A673 (cell line): ENCODE measurements around the gene ZNF692. TPM values are rescaled to one million over a fixed set of nuclear protein-coding genes. Genes with fewer than 3 reads are reported as not detected.
A peak's percentile ranks its signal among the peaks of the same experiment; 100 is the strongest.

Experiments used
- BruUV-seq: library from RNA; stranded (reverse); fragments of 400-500 nt; replicated peaks from 2 replicates; lab custom pipeline; 2021; lab: Mats Ljungman, UMichigan
- CTCF ChIA-PET: fragments of 300-600 bp; sonication (Branson Sonifier 250); formaldehyde crosslinking; loops from one replicate; lab custom pipeline; 2022; ENCODE audit warnings: antibody characterized with exemption; lab: Charles Lee
- POLR2A ChIA-PET: fragments of 300-600 bp; sonication (Branson Sonifier 250); formaldehyde crosslinking; loops from one replicate; lab custom pipeline; 2022; ENCODE audit warnings: antibody characterized with exemption; ENCODE audit not compliant: low non-redundant PET; lab: Charles Lee
- DNase-seq: peaks from one replicate; pipeline ENCODE4 v3.0.0-alpha.2; 2015; ENCODE audit warnings: low spot score
- H3K27ac ChIP-seq: fragments of 200-600 bp; sonication (generic); 2 replicates; pipeline ENCODE4 v1.5.1; 2016; ENCODE audit warnings: mixed run types, low read depth, mild to moderate bottlenecking, mixed read lengths, antibody characterized with exemption, low read length; ENCODE audit not compliant: poor library complexity, severe bottlenecking
- H3K27me3 ChIP-seq: fragments of 200-600 bp; sonication (generic); replicated peaks from 2 replicates; pipeline ENCODE4 v1.6.1; 2017; ENCODE audit warnings: mixed run types, low read depth, mild to moderate bottlenecking, mixed read lengths, antibody characterized with exemption, low read length; ENCODE audit not compliant: insufficient read depth, poor library complexity
- H3K36me3 ChIP-seq: fragments of 200-600 bp; sonication (generic); 2 replicates; pipeline ENCODE4 v1.6.1; 2016; ENCODE audit warnings: mixed run types, mild to moderate bottlenecking, mixed read lengths, antibody characterized with exemption, low read length; ENCODE audit not compliant: insufficient read depth, poor library complexity, severe bottlenecking
- H3K4me1 ChIP-seq: fragments of 200-600 bp; sonication (generic); 2 replicates; pipeline ENCODE4 v1.6.1; 2017; ENCODE audit warnings: mixed run types, mild to moderate bottlenecking, mixed read lengths, antibody characterized with exemption, low read length; ENCODE audit not compliant: insufficient read depth, poor library complexity, severe bottlenecking
- H3K4me3 ChIP-seq: fragments of 200-600 bp; sonication (generic); 2 replicates; pipeline ENCODE4 v1.5.1; 2016; ENCODE audit warnings: low read depth, mixed run types, mild to moderate bottlenecking, mixed read lengths, low read length; ENCODE audit not compliant: poor library complexity, severe bottlenecking
- H3K9me3 ChIP-seq: fragments of 200-600 bp; sonication (generic); 2 replicates; pipeline ENCODE4 v1.6.1; 2016; ENCODE audit warnings: mixed run types, low read depth, mild to moderate bottlenecking, mixed read lengths, antibody characterized with exemption, low read length; ENCODE audit not compliant: poor library complexity, severe bottlenecking
- CTCF ChIP-seq: fragments of 300-800, 200-600 bp; sonication (generic); conservative IDR thresholded peaks from 2 replicates; pipeline ENCODE4 v1.5.1; 2017; ENCODE audit warnings: low read depth, mild to moderate bottlenecking, antibody characterized with exemption, low read length, moderate library complexity, mixed read lengths
- EZH2 ChIP-seq: fragments of 200-600 bp; sonication (generic); IDR thresholded peaks from 2 replicates; pipeline ENCODE4 v1.6.1; 2017; ENCODE audit warnings: borderline replicate concordance, low read depth, mild to moderate bottlenecking, mixed read lengths, antibody characterized with exemption, low read length; ENCODE audit not compliant: poor library complexity, severe bottlenecking
- intact Hi-C: fragments of 100-400 bp; cut with micrococcal nuclease; formaldehyde crosslinking; loops from one replicate; pipeline ENCODE4 v1.10.0; 2022; ENCODE audit not compliant: unreplicated experiment
- total RNA-seq: library from RNA; stranded (reverse); gene quantifications from 2 replicates; pipeline ENCODE4 v1.2.3, GENCODE V29; 2021

ZNF692 gene
- total RNA-seq, 1 experiment from 2014 or later: 64.5 TPM

- Histone ChIP-seq H3K36me3 (peaks cover 28% of the 10 kb centered on the region), H3K4me1 (peaks cover 22% of the 10 kb centered on the region), H3K27ac (peak overlapping the region; percentile 76), H3K9me3 (no peaks in the 10 kb centered on the region), H3K4me3 (peak overlapping the region; percentile 58), H3K27me3 (peaks cover 3% of the 10 kb centered on the region)
- TF ChIP-seq EZH2 (no peak), CTCF (no peak)
- intact Hi-C loops: loop anchor here (2.0 kb wide), 1 partner anchor 19 kb away; the partner anchor contains the start of gene ZNF672
- ChIA-PET POLR2A (no interaction called here), CTCF (no interaction called here)
- BruUV-seq: no TSS peak
- no peak for DNase-seq
Measured at GRCh38 chr1:248857749-248858095, 1.2 kb downstream of the ZNF692 start.

GRCh38 chr1:248857201-248857600 lies 1.7 kb downstream of the ZNF692 start:
- Histone ChIP-seq H3K4me1 (peaks cover 22% of the 10 kb centered on the region), H3K9me3 (no peaks in the 10 kb centered on the region), H3K4me3 (peak overlapping the region; percentile 58), H3K27me3 (no peaks in the 10 kb centered on the region), H3K36me3 (peaks cover 31% of the 10 kb centered on the region), H3K27ac (no peak overlapping the region)
- DNase-seq: no peak
- ChIA-PET CTCF (no interaction called here), POLR2A (no interaction called here)
- no peak for TF ChIP-seq EZH2
- no peak for TF ChIP-seq CTCF
- intact Hi-C loops: no loop called here
- TSS peak; percentile 35 for BruUV-seq

GRCh38 chr1:248856176-248856575 lies 2.7 kb downstream of the ZNF692 start:
- POLR2A ChIA-PET: no interaction called here

GRCh38 chr1:248855580-248855979 lies 3.3 kb downstream of the ZNF692 start:
- TF ChIP-seq CTCF (no peak), EZH2 (no peak)
- BruUV-seq: no TSS peak

More at GRCh38 chr1:248856176-248856575, 2.7 kb downstream of the ZNF692 start:
- no peaks in the 10 kb centered on the region for H3K9me3 ChIP-seq
- peaks cover 22% of the 10 kb centered on the region for H3K4me1 ChIP-seq
- peaks cover 38% of the 10 kb centered on the region for H3K36me3 ChIP-seq
- BruUV-seq: no TSS peak
- CTCF ChIA-PET: no interaction called here
- no peak for DNase-seq
- H3K27ac ChIP-seq: no peak overlapping the region
- H3K4me3 ChIP-seq: no peak overlapping the region
- intact Hi-C loops: no loop called here
- TF ChIP-seq EZH2: no peak
- H3K27me3 ChIP-seq: no peaks in the 10 kb centered on the region

More at GRCh38 chr1:248855580-248855979, 3.3 kb downstream of the ZNF692 start:
- POLR2A ChIA-PET: no interaction called here
- Histone ChIP-seq H3K27ac (no peak overlapping the region), H3K36me3 (peaks cover 43% of the 10 kb centered on the region), H3K4me3 (no peak overlapping the region), H3K27me3 (no peaks in the 10 kb centered on the region), H3K9me3 (no peaks in the 10 kb centered on the region), H3K4me1 (peaks cover 22% of the 10 kb centered on the region)
- CTCF ChIA-PET: no interaction called here
- no peak for DNase-seq
- intact Hi-C loops: no loop called here
